Activated B cell treated with CpG ODN at 0.5 μM for 24 hours (primary cell): Measurements from ENCODE around the gene ABCB9. TPM values are rescaled to one million over a fixed set of nuclear protein-coding genes. Genes with fewer than 3 reads are reported as not detected.
A peak's percentile ranks its signal among the peaks of the same experiment; 100 is the strongest.

Source experiments
- ATAC-seq: fragments of 200-7000 bp; cut with Tn5 transposase; one replicate; pipeline ENCODE4 v1.10.0; 2021; ENCODE audit warnings: low read depth, mild to moderate bottlenecking, moderate library complexity
- CTCF ChIA-PET: fragments of 350-600 bp; sonication (Branson Sonifier 250); formaldehyde crosslinking; loops from one replicate; lab custom pipeline; 2021; ENCODE audit warnings: antibody characterized with exemption; lab: Charles Lee
- POLR2A ChIA-PET: fragments of 350-600 bp; sonication (Branson Sonifier 250); formaldehyde crosslinking; loops from one replicate; lab custom pipeline; 2021; ENCODE audit warnings: antibody characterized with exemption; lab: Charles Lee
- DNase-seq: peaks from one replicate; pipeline ENCODE4 v3.0.0; 2022
- H3K27ac Mint-ChIP-seq: one replicate; pipeline ENCODE4 v1.8.0; 2020; ENCODE audit warnings: mixed read lengths
- H3K27me3 Mint-ChIP-seq: one replicate; pipeline ENCODE4 v1.8.0; 2021; ENCODE audit warnings: mixed read lengths
- H3K36me3 Mint-ChIP-seq: one replicate; pipeline ENCODE4 v1.8.0; 2021; ENCODE audit warnings: low read depth, mixed read lengths
- H3K4me1 Mint-ChIP-seq: one replicate; pipeline ENCODE4 v1.8.0; 2021; ENCODE audit warnings: mixed read lengths
- H3K4me3 Mint-ChIP-seq: one replicate; pipeline ENCODE4 v1.8.0; 2020; ENCODE audit warnings: mild to moderate bottlenecking, mixed read lengths
- H3K9me3 Mint-ChIP-seq: one replicate; pipeline ENCODE4 v1.8.0; 2020; ENCODE audit warnings: mixed read lengths
- intact Hi-C: fragments of 100-400 bp; cut with micrococcal nuclease; formaldehyde crosslinking; loops from one replicate; pipeline ENCODE4 v1.15.1; 2024
- total RNA-seq: library from RNA; stranded (reverse); gene quantifications from 2 replicates; pipeline ENCODE4 v1.2.3, GENCODE V29; 2022
- TF ChIP-seq, protein P1 (sequence below): fragments of 200-600 bp; IDR thresholded peaks from one replicate; pipeline ENCODE4 v1.8.0; 2022; ENCODE audit warnings: antibody characterized with exemption, mild to moderate bottlenecking

Gene ABCB9
- total RNA-seq, 1 donor from 2014 or later, result 4.6 TPM

DNA sequence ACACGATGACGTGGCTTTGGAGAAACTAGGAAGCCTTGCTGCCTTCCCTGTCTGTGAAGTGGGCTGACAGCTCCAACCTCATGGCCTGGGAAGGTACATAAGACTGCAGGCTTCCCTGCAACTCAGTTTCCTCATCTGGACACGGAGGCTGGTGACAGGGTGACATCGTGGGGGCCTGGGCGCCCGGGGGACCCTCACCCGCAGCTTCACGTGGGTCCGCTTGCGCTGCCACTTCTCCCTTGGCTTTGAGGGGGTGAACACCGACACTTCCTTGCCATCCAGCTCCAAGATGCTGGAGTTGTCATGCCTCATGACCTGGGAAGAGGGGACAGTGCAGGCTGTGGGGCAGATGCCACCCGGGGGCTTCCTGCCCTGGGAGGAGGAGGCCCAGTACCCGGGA lies 21.8 kb upstream of the ABCB9 start:
- no peak overlapping the region for H3K27ac Mint-ChIP-seq
- H3K9me3 Mint-ChIP-seq, result no peaks in the 10 kb centered on the region
- H3K4me1 Mint-ChIP-seq, result peaks cover 14% of the 10 kb centered on the region
- ATAC-seq (no peak), DNase-seq (no peak)
- CTCF ChIA-PET, result no interaction called here
- intact Hi-C loops, result no loop called here
- no peak overlapping the region for H3K4me3 Mint-ChIP-seq
- TF ChIP-seq, protein P1, sequence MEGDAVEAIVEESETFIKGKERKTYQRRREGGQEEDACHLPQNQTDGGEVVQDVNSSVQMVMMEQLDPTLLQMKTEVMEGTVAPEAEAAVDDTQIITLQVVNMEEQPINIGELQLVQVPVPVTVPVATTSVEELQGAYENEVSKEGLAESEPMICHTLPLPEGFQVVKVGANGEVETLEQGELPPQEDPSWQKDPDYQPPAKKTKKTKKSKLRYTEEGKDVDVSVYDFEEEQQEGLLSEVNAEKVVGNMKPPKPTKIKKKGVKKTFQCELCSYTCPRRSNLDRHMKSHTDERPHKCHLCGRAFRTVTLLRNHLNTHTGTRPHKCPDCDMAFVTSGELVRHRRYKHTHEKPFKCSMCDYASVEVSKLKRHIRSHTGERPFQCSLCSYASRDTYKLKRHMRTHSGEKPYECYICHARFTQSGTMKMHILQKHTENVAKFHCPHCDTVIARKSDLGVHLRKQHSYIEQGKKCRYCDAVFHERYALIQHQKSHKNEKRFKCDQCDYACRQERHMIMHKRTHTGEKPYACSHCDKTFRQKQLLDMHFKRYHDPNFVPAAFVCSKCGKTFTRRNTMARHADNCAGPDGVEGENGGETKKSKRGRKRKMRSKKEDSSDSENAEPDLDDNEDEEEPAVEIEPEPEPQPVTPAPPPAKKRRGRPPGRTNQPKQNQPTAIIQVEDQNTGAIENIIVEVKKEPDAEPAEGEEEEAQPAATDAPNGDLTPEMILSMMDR, result no peak
- H3K36me3 Mint-ChIP-seq, result peaks cover 16% of the 10 kb centered on the region
- POLR2A ChIA-PET, result no interaction called here
- no peaks in the 10 kb centered on the region for H3K27me3 Mint-ChIP-seq

DNA sequence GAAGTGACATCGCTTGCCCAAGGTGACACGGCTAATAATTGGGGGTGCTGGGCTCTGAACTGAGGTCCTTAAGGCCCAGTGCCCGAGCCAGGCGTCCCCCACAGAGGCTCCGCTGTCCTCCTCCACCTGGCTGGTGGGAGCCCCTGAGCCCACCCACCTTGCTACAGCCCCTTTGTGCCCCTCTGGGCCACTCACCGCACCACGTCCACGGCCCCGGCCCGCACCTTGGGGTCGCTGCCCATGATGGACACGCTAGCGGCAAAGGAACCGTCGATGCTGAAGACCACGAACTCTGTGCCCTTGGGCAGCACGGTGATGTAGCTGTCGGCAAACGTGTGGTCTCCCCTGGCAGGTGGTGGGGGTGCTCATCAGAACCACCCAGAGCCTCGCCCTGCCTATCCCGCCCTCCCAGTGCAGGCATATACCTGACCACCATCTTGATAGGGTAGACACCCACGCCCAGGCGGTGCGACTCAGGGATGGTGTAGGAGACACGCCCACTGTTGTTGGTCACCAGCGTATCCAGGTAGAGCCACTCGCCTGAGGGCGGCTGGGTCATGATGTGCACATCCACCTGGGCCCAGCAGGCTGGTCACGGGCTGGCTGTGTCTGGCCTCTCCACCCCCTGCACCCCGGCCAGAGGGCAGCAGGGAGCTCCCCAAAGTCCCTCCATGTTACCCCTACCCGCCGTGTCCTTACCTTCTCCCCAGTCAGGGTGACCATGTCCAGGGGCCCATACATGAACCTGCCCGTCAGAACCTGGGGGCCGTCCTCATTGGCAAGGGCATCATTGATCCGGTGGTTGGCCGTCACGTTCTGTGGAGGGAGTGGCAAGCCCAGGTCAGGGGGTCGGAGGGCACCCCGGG lies 21.1 kb upstream of the ABCB9 start:
- no peak for DNase-seq
- no peaks in the 10 kb centered on the region for H3K27me3 Mint-ChIP-seq
- POLR2A ChIA-PET, result no interaction called here
- H3K4me3 Mint-ChIP-seq, result no peak overlapping the region
- peaks cover 16% of the 10 kb centered on the region for H3K36me3 Mint-ChIP-seq
- peaks cover 19% of the 10 kb centered on the region for H3K4me1 Mint-ChIP-seq
- intact Hi-C loops, result no loop called here
- ATAC-seq, result no peak
- H3K9me3 Mint-ChIP-seq, result no peaks in the 10 kb centered on the region
- peak overlapping the region; percentile 41 for H3K27ac Mint-ChIP-seq
- TF ChIP-seq, protein P1, result no peak
- CTCF ChIA-PET, result no interaction called here

- H3K36me3 Mint-ChIP-seq, result peaks cover 24% of the 10 kb centered on the region
- no peaks in the 10 kb centered on the region for H3K27me3 Mint-ChIP-seq
- H3K4me1 Mint-ChIP-seq, result peaks cover 28% of the 10 kb centered on the region
- H3K9me3 Mint-ChIP-seq, result no peaks in the 10 kb centered on the region
- DNase-seq (no peak), ATAC-seq (no peak)
- ChIA-PET CTCF (no interaction called here), POLR2A (no interaction called here)
- intact Hi-C loops, result no loop called here
- no peak overlapping the region for H3K4me3 Mint-ChIP-seq
- TF ChIP-seq, protein P1, result no peak
- H3K27ac Mint-ChIP-seq, result no peak overlapping the region
These were observed 20.1 kb upstream of the ABCB9 start for GRCh38 chr12:122986258-122986871.

DNA sequence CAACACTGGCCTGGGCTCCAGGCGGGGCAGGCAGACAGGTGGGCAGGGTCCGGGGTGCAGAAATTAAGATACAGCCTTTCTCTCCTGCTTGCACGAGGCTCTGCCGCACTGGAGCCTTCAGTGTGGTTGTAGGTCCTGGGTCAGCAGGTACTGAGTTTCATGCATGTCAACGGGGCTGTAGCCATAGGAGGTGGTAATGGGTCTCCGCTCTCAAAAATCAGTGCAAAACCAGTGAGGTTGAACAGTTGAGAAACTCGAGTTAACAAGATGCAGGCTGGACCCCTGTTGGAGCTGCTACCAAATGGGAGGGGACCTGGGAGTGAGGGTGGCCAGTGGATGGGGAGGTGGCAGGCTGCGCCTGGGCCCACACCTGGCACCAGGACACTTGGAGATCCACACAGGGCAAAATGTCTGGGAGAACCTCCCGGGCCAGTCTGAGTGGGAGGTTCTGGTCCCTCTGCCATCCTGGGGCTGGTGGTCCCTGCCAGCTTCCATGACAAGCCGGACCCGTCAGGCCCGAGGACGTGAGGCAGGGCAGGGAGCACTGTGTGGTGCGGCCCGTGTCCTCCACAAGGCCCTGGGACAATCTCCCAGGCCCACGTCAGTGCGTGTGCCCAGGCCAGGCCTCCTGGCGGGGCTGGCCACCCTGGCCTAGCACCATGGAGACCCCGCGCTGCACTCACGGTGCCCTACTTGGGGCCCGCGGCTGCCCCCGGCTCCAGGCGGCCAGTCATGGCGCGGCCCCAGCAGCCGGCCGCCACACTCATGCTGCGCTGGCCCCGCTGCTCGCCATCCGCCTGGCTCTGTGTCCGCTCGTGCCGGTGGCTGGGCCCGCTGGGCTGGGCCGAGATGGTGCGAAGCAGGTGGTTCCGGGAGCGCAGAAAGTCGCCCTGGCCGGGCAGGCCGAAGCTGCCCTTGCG lies 19.3 kb upstream of the ABCB9 start:
- POLR2A ChIA-PET, result interaction anchor here (1.0 kb wide), 1 partner anchor 20 kb away, joined by 4 read pairs; the partner anchor contains the start of gene ABCB9
- no peaks in the 10 kb centered on the region for H3K9me3 Mint-ChIP-seq
- ATAC-seq (no peak), DNase-seq (no peak)
- H3K4me3 Mint-ChIP-seq, result no peak overlapping the region
- peaks cover 26% of the 10 kb centered on the region for H3K36me3 Mint-ChIP-seq
- H3K27me3 Mint-ChIP-seq, result no peaks in the 10 kb centered on the region
- TF ChIP-seq, protein P1, result no peak
- CTCF ChIA-PET, result no interaction called here
- peak overlapping the region; percentile 30 for H3K27ac Mint-ChIP-seq
- intact Hi-C loops, result no loop called here
- H3K4me1 Mint-ChIP-seq, result peaks cover 31% of the 10 kb centered on the region
